NT2/D1 (cell line): Measurements from ENCODE around the gene FADS2.

Source experiments
- DNase-seq: peaks from one replicate; pipeline ENCODE4 v3.0.0-alpha.2; 2011; ENCODE audit warnings: low read depth, low spot score
- H3K27me3 ChIP-seq: 2 replicates; pipeline ENCODE4 v1.6.0; 2011; ENCODE audit warnings: mild to moderate bottlenecking; ENCODE audit not compliant: insufficient read length, insufficient read depth
- H3K36me3 ChIP-seq: 2 replicates; pipeline ENCODE4 v1.6.1; 2011; ENCODE audit warnings: mild to moderate bottlenecking, low read length, mixed read lengths; ENCODE audit not compliant: insufficient read depth, insufficient read length
- H3K4me1 ChIP-seq: 2 replicates; pipeline ENCODE4 v1.5.1; 2011; ENCODE audit not compliant: insufficient read depth, insufficient read length
- H3K4me3 ChIP-seq: 2 replicates; pipeline ENCODE4 v1.5.1; 2011; ENCODE audit warnings: low read depth; ENCODE audit not compliant: insufficient read length
- H3K9ac ChIP-seq: 2 replicates; pipeline ENCODE4 v1.6.0; 2011; ENCODE audit warnings: low read depth; ENCODE audit not compliant: insufficient read length
- H3K9me3 ChIP-seq: 2 replicates; pipeline ENCODE4 v1.5.1; 2011; ENCODE audit warnings: mild to moderate bottlenecking, low read length; ENCODE audit not compliant: insufficient read depth
- SUZ12 ChIP-seq: IDR thresholded peaks from 2 replicates; pipeline ENCODE4 v1.6.1; 2011; ENCODE audit not compliant: insufficient read length, insufficient read depth; ENCODE audit errors: extremely low read depth
- YY1 ChIP-seq: IDR thresholded peaks from 2 replicates; pipeline ENCODE4 v1.6.1; 2011; ENCODE audit not compliant: insufficient read length, insufficient read depth
- ZNF274 ChIP-seq: IDR thresholded peaks from 2 replicates; pipeline ENCODE4 v1.6.1; 2011; ENCODE audit warnings: mild to moderate bottlenecking, low read depth, low read length

Gene FADS2

DNA sequence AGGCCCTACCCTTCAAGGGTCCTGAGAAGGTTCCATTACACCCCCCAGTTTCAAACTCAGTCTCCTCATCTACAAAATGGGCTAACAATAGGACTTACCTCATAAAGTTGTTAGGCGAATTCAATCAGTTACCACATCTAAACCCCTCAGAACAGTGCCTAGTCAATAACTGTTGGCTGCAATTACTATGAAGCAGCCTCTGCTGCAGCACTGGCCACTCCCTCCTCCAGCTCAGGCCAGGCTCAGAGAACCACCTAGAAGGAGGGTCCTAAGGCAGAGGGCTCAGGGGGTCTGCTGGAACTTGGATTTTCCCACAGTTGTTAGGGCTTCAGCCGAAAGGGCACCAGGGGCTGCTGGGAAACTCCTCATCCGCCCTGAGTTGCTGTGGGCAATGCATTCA, 58.5 kb downstream of the FADS2 start:
- Histone ChIP-seq H3K27me3 (no peaks in the 10 kb centered on the region), H3K9me3 (peaks cover 6% of the 10 kb centered on the region; the same call in 1 of the 2 replicates), H3K4me1 (peaks cover 23% of the 10 kb centered on the region), H3K4me3 (no peak overlapping the region), H3K36me3 (peaks cover 7% of the 10 kb centered on the region), H3K9ac (no peak overlapping the region)
- no peak for TF ChIP-seq YY1
- no peak for TF ChIP-seq ZNF274
- no peak for TF ChIP-seq SUZ12
- no peak for DNase-seq

DNA sequence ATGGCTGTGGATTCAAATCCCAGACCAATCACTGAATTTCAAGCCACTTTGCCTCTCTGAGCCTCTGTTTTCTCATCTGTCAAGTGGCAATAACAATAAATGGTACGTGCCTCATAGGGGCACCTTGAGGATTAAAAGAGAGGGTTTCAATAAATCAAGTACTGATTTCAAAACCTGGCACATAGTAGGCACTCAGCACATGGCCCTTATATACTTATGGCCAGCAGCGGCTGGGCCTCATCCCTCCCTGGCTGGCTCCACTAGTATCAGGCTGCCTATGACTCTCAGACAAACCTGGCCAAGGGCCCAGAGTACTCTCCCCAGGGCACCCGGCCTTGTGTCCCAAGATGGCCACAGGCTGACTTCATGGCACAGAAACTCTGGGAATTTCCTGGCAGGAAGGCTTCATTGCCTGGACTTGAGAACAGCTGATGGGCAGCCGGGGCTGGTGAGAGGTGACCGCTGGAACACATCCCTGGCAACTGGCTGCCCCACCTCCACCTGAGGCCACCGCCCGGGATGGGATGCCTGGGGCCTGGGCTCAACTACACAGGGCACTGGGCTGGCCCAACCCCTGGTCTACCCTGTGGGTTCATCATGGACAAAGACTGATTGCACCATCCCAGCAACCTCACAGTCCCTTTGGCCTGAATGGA, 59.9 kb downstream of the FADS2 start:
- H3K36me3 ChIP-seq, result peaks cover 7% of the 10 kb centered on the region
- TF ChIP-seq SUZ12 (no peak), YY1 (no peak)
- H3K4me1 ChIP-seq, result peaks cover 21% of the 10 kb centered on the region
- no peak for DNase-seq
- no peak overlapping the region for H3K9ac ChIP-seq
- H3K9me3 ChIP-seq, result peaks cover 6% of the 10 kb centered on the region; the same call in 1 of the 2 replicates
- peaks cover 4% of the 10 kb centered on the region for H3K27me3 ChIP-seq
- H3K4me3 ChIP-seq, result no peak overlapping the region

DNA sequence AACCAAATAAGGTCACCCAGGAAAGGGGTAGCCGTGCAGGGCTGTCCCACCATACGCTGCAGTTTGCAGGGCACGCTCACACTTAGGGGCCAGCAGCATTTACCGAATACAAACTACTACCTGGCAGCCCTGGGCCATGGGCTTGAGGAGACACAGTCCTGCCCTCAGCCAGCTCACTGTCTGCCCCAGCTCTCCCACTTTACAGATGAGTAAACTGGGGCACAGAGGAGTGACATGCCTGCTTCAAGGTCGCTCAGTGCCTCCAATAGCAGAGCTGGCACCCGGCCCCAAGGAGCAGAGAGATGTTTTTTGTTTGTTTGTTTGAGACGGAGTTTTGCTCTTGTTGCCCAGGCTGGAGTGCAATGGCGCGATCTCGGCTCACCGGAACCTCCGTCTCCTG, 60.5 kb downstream of the FADS2 start:
- Histone ChIP-seq H3K27me3 (peaks cover 8% of the 10 kb centered on the region), H3K4me3 (no peak overlapping the region), H3K9me3 (peaks cover 6% of the 10 kb centered on the region; the same call in 1 of the 2 replicates), H3K4me1 (peaks cover 21% of the 10 kb centered on the region), H3K9ac (no peak overlapping the region), H3K36me3 (peaks cover 4% of the 10 kb centered on the region)
- TF ChIP-seq YY1 (no peak), SUZ12 (no peak), ZNF274 (no peak)
- DNase-seq, result no peak

DNA sequence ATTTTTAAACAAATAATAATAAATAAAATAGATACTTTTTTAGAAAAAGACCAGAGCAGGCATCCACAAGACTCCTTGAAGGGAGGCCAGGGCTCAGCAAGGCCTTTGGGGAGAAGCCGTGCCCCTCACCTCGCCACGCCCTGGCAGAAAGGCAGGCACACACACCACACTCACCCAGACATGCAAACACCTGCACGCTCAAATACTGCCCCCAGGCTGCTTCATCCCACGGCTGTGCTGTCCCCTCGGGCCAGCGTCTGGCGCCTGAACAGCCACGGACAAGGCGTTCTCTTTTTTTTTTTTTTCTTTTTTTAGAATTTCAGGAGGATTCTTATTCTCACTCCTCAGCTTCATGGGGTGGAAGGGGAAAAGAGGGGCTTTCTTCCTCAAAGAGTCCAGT, 61.7 kb downstream of the FADS2 start:
- Histone ChIP-seq H3K27me3 (peaks cover 8% of the 10 kb centered on the region), H3K9me3 (peaks cover 6% of the 10 kb centered on the region; the same call in 1 of the 2 replicates), H3K9ac (peak overlapping the region; percentile 91), H3K4me1 (peaks cover 21% of the 10 kb centered on the region), H3K36me3 (peaks cover 4% of the 10 kb centered on the region), H3K4me3 (peak overlapping the region; percentile 84)
- DNase-seq, result no peak
- TF ChIP-seq YY1, result no peak
- TF ChIP-seq ZNF274, result no peak
- TF ChIP-seq SUZ12, result no peak

DNA sequence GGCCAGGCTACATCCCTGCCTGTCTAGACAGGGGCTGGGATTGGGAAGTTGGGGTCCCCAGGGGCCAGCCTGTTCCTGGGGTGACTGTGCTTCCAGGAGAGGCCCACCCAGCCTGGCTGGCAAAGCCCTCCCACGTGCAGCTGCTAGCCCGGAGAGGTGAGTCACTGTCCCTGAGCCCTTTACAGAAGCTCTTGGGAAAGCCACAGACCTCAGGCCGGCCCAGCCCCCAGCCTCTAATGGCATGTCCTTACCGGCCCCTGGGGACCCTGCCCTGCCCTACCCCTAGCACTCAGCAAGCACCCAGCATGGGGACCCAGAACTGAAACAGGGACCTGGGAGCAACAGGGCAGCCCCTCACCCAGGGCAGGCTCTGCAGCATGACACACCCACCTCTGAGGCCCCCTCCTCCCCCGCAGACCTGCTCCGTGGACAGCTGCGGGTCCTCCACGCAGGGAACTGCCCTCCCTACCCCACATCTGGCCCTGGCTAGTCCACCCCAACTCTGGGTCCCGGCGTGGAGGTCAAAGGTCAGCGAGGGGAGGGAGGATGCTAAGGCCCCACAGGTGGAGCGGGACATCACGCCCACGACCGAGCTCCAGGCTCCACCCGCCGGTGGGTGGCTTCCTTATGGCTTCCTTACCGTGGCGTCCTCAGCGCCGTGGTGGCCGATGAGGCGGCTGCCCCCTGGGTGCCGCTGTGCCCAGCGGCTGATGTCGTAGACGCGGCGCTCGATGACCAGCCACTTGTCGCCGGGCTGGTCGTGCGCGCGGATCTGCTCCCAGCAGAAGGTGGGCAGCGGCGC, 62.6 kb downstream of the FADS2 start:
- TF ChIP-seq ZNF274 (no peak), SUZ12 (no peak), YY1 (no peak)
- peaks cover 6% of the 10 kb centered on the region; the same call in 1 of the 2 replicates for H3K9me3 ChIP-seq
- no peak for DNase-seq
- peak overlapping the region; percentile 84 for H3K4me3 ChIP-seq
- H3K27me3 ChIP-seq, result peaks cover 8% of the 10 kb centered on the region
- peaks cover 4% of the 10 kb centered on the region for H3K36me3 ChIP-seq
- H3K4me1 ChIP-seq, result peaks cover 14% of the 10 kb centered on the region
- H3K9ac ChIP-seq, result peak overlapping the region; percentile 91

DNA sequence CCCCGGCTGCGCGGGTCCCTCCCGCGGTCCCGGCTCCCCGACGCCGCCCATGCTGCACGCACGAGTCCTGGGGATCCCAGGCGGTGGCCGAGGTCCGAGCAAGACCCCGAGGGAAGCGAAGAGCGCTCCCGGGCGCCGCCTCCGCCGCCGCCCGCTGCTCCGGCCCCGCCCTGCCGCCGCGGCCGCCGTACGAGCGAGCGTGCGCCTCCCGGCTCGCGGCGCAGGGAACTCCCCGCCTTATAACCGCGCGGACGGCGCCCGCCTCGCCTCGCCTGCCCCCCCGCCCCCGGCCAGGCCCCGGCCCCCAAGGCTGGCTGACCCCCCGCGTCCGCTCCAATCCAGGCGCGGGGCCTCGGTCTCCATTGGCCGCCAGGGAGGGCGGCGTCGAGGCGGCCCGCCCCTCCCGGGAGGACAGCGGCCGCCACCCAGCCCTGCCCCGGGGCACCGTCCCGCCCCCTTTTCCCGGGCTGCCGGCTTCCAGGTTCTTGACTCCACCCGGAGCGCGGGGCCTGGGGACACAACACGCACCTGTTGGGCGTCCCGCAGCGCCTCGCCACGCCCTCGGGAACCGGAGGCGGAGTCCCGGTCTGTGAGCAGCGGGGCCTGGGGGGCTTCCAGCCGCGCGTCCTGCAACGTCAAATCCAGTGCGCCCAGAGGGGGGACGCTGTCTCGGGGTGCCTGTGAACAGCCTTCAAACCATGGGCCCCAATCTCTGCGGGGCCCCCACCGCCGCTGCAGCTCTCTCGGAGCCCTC, 63.4 kb downstream of the FADS2 start, which contains the start of gene FADS3:
TSS of gene FADS3 (minus strand) at position 215 of the 754 bp plus-strand sequence. CDS start at position 51, 164 bp downstream.
- peaks cover 8% of the 10 kb centered on the region for H3K27me3 ChIP-seq
- peaks cover 6% of the 10 kb centered on the region; the same call in 1 of the 2 replicates for H3K9me3 ChIP-seq
- peak; percentile 62 for DNase-seq
- H3K4me1 ChIP-seq, result peaks cover 9% of the 10 kb centered on the region
- TF ChIP-seq YY1, result no peak
- peak within 1 kb of the TSS; percentile 84 for H3K4me3 ChIP-seq
- peak within 1 kb of the TSS; percentile 91 for H3K9ac ChIP-seq
- H3K36me3 ChIP-seq, result peaks cover 4% of the 10 kb centered on the region

DNA sequence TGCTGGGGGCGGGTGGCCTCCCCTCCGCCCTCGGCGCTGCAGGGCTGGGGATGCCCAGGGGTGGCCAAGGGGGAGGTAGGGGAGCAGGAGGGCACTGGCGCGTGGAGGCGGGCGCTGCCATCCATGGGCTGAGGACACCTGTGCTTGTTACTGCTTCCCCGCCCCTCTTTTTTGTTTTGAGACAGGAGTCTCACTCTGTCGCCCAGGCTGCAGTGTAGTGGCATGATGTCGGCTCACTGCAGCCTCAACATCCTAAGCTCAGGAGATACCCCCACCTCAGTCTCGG, 63.9 kb downstream of the FADS2 start:
- Histone ChIP-seq H3K9ac (peak overlapping the region; percentile 57), H3K36me3 (peaks cover under 1% of the 10 kb centered on the region), H3K9me3 (0 out of 2 replicates have a peak, but pooled peaks cover under 1% of the 10 kb centered on the region), H3K27me3 (peaks cover 8% of the 10 kb centered on the region), H3K4me3 (peak overlapping the region; percentile 84), H3K4me1 (peaks cover 12% of the 10 kb centered on the region)
- TF ChIP-seq YY1 (no peak), SUZ12 (no peak), ZNF274 (no peak)
- DNase-seq, result no peak
